SIG-M5 (cell line): ENCODE results near the gene USH2A.
"Not testable (repeated sequence)": the region's sequence is repeated elsewhere in the genome, so short reads cannot be mapped to it uniquely, and the experiment has no call there.

ENCODE experiments used
- DNase-seq: peaks from one replicate; lab custom pipeline; 2025; lab: John Stamatoyannopoulos, UW

USH2A gene

GRCh38 chr1:216388558-216388957 is 34.7 kb downstream of the USH2A start:
- DNase-seq = no peak

- no peak for DNase-seq
Measured at GRCh38 chr1:216387782-216388181, 35.5 kb downstream of the USH2A start.

- DNase-seq = no peak
Measured at GRCh38 chr1:216379441-216379840, 43.8 kb downstream of the USH2A start.

- DNase-seq = no peak
Measured at GRCh38 chr1:216368249-216368648, 55.0 kb downstream of the USH2A start.

- no peak for DNase-seq
Measured at GRCh38 chr1:216366979-216367378, 56.3 kb downstream of the USH2A start.

GRCh38 chr1:216356945-216357344 is 66.3 kb downstream of the USH2A start:
- no peak for DNase-seq

- DNase-seq = no peak
Measured at GRCh38 chr1:216350186-216350585, 73.1 kb downstream of the USH2A start.

- no peak for DNase-seq
Measured at GRCh38 chr1:216346526-216346925, 76.7 kb downstream of the USH2A start.

- DNase-seq = not testable (repeated sequence)
Measured at GRCh38 chr1:216340542-216340941, 82.7 kb downstream of the USH2A start.

GRCh38 chr1:216332462-216332861 is 90.8 kb downstream of the USH2A start:
- no peak for DNase-seq

- no peak for DNase-seq
Measured at GRCh38 chr1:216332003-216332402, 91.2 kb downstream of the USH2A start.

GRCh38 chr1:216331211-216331610 is 92.0 kb downstream of the USH2A start:
- DNase-seq = no peak

GRCh38 chr1:216330262-216330661 is 93.0 kb downstream of the USH2A start:
- DNase-seq = no peak

- DNase-seq = no peak
Measured at GRCh38 chr1:216325946-216326345, 97.3 kb downstream of the USH2A start.

GRCh38 chr1:216325336-216325735 is 97.9 kb downstream of the USH2A start:
- no peak for DNase-seq

GRCh38 chr1:216323344-216323743 is 99.9 kb downstream of the USH2A start:
- DNase-seq = no peak

- no peak for DNase-seq
Measured at GRCh38 chr1:216314379-216315095, 108.7 kb downstream of the USH2A start.

GRCh38 chr1:216310776-216311175 is 112.5 kb downstream of the USH2A start:
- no peak for DNase-seq

- no peak for DNase-seq
Measured at GRCh38 chr1:216306830-216307229, 116.4 kb downstream of the USH2A start.

GRCh38 chr1:216303690-216304089 is 119.6 kb downstream of the USH2A start:
- DNase-seq = no peak

- DNase-seq = no peak
Measured at GRCh38 chr1:216293683-216294082, 129.6 kb downstream of the USH2A start.

GRCh38 chr1:216290074-216290473 is 133.2 kb downstream of the USH2A start:
- DNase-seq = no peak

GRCh38 chr1:216285052-216285451 is 138.2 kb downstream of the USH2A start:
- no peak for DNase-seq

GRCh38 chr1:216281757-216282156 is 141.5 kb downstream of the USH2A start:
- DNase-seq = no peak
